Measurements from ENCODE around the gene HNRNPA0.

The HNRNPA0 gene

GRCh38 chr5:137754961-137755762 lies 999 bp upstream of the HNRNPA0 start:
- peak; percentile 31 for DNase-seq (ENCODE audit: low spot score)

DNA sequence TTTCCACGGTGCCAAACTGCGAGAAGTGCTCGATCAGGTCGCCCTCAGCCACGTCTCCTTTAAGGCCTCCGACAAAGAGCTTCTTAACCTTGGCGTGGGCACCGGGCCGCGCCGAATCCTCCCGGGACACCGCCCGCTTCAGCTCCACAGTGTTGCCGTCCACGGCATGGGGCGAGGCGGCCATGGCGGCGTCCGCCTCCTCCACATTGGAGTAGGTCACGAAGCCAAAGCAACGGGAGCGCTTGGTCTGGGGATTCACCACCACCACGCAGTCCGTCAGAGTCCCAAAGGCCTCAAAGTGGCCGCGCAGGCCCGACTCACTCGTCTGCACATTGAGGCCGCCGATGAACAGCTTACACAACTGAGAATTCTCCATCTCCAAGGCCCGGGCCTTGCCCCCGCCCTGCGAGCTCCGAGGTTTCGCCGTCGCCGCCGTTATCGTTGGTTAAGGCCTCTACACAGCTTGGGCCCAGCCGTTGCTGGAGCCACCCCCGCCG lies 424 bp downstream of the HNRNPA0 start:
- DNase-seq (ENCODE audit: low spot score) = no peak

DNA sequence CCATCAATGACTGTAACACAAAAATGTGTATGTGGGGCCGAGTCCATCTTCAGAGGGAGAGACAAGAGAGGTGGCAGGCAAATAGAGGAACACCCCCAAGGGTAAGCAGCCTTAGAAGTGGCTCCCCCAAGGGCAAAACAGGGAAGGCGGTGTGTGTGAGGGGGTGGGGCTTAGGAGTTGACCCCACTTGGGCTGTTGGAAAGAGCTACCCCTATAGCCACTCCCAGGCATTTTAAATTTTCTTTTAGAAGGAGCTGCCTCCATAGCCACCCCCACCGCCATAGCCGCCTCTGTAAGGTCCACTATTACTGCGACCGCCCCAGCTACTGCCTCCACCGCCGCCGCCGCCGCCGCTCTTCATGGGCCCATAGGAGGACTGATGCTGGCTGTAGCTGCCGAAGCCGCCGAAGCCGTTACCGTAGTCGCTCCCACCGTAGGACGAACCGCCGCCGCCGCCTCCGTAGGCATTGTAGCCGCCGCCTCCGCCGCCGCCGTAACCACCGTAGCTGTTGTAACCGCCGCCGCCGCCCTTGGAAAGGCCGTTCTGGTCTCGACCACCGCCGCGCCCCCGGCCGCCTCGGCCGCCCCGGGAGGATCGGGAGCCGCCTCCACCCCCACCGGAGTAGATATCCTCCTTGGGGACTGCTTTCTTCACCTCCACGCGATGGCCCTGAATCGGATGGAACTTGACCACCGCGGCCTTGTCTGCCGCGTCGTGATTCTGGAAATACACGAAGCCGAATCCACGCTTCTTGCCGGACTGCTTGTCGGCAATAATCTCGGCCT lies 1.1 kb downstream of the HNRNPA0 start:
- no peak for DNase-seq (ENCODE audit: low spot score)

DNA sequence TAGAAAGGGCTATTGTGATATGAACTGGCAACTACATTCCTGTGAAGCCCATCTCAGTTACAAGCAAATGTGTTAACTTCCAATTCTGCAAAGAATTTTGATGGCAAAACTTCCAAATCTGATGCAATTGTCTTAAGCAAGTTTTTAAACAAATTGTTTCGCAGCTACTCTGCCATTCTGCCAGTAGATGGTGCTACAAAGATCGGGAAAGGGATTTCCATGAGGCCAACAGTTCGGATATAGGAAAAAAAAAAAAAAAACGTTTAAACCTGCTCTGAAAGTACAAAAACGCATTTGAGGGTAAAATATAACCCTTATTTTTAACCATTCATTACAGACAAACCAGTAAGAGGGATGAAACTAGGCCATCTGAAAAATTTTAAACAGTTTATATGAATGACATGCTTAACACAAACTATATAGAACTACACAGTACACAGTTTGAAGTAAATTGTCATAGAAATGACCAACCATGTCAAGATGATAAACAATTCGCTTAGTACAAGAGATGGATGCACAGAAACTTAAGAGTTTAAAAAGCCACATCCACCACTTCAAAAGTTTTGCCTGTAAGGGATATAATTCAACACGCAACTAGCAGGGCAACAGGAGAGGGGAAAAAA lies 2.2 kb downstream of the HNRNPA0 start:
- no peak for DNase-seq (ENCODE audit: low spot score)

GRCh38 chr5:137750436-137750835 lies 3.7 kb downstream of the HNRNPA0 start:
- no peak for DNase-seq (ENCODE audit: low spot score)

GRCh38 chr5:137747848-137748247 lies 6.3 kb downstream of the HNRNPA0 start:
- no peak for DNase-seq (ENCODE audit: low spot score)

DNA sequence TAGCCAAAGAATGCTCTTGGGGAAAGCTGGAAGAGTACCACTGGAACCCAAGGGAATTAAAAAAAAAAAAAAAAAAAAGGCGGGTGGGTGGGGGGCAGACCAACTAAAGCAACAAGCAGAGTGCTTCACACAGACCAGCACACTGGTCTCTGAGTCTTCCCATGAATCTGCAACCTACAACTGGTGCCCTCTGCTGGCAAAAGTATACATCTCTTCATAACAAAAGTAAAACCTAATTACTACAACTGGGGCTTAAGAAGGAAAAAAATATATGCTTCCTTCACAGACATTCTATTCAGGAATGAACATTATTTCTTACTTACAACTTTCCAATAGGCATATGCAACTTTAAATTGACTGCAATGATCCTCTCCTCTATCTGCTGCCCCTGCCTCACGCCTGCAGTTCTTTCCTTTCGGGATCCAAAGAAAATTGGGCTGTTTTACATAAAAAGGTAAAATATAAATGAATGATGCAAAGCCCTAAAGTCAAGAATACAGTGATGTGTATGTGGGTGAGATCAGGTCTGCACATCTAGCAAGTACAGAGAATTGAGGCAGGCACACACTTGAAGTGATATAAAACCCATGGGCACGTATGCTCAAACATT lies 11.0 kb downstream of the HNRNPA0 start:
- no peak for DNase-seq (ENCODE audit: low spot score)

- DNase-seq (ENCODE audit: low spot score) = no peak
Observed at GRCh38 chr5:137741718-137742117, 12.4 kb downstream of the HNRNPA0 start.

- DNase-seq (ENCODE audit: low spot score) = no peak
Observed at GRCh38 chr5:137739737-137740136, 14.4 kb downstream of the HNRNPA0 start.

DNA sequence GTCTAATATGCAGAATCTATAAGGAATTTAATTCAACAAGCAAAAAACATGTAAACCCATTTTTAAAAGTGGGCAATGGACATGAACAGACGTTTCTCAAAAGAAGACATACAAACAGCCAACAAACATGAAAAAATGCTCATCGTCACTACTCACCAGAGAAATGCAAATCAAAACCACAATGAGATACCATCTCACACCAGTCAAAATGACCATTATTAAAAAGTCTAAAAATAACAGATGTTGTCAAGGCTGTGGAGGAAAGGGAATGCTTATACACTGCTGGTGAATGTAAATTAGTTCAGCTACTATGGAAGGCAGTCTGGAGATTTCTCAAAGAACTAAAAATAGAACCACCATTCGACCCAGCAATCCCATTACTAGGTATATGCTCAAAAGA lies 15.2 kb downstream of the HNRNPA0 start:
- DNase-seq (ENCODE audit: low spot score) = no peak

DNA sequence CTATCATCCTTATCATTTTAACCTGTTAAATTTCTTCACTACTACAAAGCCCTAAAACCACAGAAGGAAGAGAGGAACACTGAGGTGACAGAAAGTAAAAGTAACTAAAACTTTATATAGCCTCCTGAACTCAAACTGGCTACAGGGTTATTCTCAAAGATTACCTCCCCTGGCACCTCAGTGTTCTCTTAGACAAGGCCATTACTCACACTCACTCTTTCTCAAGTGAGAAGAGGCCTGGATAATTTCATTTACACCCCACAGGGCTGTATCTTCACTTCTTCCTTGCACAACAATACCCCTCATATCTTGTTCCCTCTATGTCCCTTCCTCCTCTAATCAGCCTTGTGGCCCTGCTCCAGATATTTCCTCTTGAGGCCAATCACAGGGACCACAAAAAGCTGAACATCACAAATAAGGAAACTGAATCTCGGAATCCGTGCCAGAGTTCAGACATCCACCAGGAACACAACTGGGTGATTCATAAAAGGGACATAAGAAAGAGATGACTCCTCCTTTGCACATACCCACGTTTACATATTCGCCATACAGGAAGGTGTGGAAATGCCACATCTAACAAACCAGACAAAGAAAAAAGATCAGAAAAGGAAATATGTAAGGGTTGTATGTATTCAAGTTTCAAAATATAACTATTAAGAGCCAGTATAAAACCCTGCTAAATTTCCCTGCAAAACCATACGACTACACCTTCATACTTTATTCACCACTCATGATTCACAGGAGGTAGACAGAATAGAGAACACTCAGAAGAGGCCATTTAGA lies 16.6 kb downstream of the HNRNPA0 start:
- no peak for DNase-seq (ENCODE audit: low spot score)

DNA sequence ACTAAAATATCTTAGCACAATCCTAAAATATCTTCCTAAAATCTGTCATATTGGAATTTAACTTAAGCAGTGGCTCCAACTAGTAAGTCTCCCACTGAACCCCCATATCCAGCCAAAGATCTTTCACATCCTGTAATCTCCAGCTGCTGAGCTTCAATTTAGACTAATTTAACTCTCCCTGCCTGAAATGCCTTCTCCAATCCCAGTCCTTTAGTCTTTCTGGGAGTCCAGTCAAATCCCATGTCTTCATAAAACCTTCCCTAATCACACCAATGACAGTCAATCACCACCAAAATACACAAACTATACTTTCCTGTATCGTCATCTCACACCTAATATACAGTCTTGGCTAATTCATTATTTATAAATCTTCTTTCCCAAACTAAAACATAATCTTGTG lies 17.7 kb downstream of the HNRNPA0 start:
- no peak for DNase-seq (ENCODE audit: low spot score)

DNA sequence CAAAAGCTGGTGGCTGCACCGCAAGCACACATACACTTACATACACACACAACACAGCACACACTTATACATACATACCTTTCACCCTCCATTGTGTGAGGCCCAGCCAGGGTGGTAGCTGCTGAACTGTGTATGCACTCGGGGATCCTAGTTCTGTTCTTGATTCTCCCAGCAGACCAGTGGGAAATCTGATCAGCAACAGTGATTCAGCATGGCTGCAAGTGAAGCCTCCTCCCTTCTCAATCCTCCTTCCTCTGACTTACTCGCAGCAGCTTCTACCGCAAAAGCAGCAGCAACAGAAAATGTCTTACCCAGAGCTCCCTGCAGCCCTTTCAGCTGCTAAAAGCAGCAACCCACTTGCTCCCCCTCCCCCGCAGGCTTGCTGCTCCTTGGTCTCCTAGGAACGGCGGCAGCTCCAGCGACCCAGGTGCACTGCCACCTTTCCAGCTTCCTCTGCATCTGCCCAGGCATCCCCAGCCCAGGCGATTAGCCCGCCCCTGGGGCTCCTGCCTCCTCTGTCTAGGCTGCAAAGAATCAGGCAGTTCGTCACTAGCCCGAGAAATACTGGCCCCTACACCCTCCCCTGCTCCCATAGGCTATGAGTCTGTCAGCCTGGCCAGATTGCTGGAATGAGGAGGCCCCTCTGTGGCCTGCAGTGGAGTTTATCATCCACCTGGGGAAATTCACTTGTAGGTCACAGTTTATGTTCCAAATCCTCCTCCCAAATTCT lies 18.4 kb downstream of the HNRNPA0 start, which contains the start of gene KLHL3:
Gene KLHL3, minus strand, starts transcription at position 535 of the 730 bp plus-strand sequence. Its CDS starts 443 bp downstream, at position 92.
- no peak for DNase-seq (ENCODE audit: low spot score)

- no peak for DNase-seq (ENCODE audit: low spot score)
Observed at GRCh38 chr5:137734962-137735554, 19.1 kb downstream of the HNRNPA0 start.

DNA sequence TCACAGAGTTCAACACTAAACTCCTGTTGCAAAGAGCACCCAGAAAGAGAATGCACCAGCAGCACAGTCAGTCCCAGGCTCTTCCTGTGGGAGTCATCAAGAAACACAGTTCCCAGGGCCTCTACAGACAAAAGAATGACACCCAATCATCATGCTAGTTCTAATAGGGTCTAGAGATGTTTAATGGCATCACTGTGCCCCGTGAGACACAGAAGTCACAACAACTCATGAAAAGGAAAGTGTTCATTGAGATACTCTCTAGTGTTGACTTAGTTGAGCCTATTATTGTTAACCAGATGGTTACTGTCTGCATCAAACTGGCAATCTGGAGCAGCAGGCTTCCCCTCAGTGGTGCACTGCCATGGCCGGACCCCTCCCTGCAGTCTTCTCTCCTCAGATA lies 19.8 kb downstream of the HNRNPA0 start:
- no peak for DNase-seq (ENCODE audit: low spot score)

GRCh38 chr5:137733922-137734321 lies 20.2 kb downstream of the HNRNPA0 start:
- DNase-seq (ENCODE audit: low spot score) = no peak

DNA sequence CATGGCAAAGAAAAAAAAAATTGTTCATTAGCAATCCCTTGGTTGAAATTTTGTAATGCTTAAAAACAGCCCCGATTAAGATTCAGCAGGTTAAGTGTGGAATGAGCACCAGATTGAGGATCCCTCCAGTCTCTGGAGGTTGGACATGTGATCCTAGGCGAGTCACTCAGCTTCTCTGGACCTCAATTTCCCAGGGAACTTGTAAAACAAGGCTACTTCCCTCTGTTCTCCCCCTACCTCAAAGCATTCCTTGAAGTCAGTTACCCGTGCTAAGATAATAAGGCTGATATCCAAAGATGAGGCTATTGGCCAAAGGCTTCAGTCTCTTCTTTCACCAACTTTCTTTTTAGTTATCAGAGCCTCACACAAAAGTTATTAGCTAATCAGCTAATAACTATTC lies 21.2 kb downstream of the HNRNPA0 start:
- no peak for DNase-seq (ENCODE audit: low spot score)

DNA sequence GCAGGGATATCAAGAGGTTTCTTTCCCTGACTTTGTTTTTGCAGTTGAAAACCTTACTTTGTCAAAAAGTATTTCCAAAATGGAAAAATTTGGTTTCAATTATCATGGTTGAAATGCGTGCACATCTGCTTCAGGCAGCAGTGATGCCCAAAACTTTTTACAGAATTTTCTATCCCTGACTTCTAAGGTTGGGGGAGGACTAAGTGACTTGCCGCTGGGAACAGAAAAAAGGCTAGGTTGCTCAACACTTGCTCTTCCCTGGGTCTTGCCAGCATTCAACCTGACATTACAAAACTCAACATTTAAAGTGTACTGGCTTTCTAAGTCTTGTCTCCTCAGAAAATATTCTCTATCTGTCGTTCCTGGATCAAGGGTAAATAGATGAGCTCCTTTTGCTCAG lies 23.0 kb downstream of the HNRNPA0 start:
- DNase-seq (ENCODE audit: low spot score) = no peak

- DNase-seq (ENCODE audit: low spot score) = no peak
Observed at GRCh38 chr5:137730336-137730735, 23.8 kb downstream of the HNRNPA0 start.

GRCh38 chr5:137728048-137728447 lies 26.1 kb downstream of the HNRNPA0 start:
- no peak for DNase-seq (ENCODE audit: low spot score)

Data from HuH-7.5 (cell line).